ENCODE results near the gene PLTP. TPM values are rescaled to one million over a fixed set of nuclear protein-coding genes. Genes with fewer than 3 reads are reported as not detected.

PLTP gene
- total and polyA plus RNA-seq, 2 of the 13 experiments (the other 11 are each of a cell fraction or from before 2014, with no cell fraction given), result 16.9 to 28.6 TPM

- no peak overlapping the region for H3K9ac ChIP-seq (ENCODE audit: insufficient read depth, low read depth, low read length)
- no peak for FAIRE-seq
- H3K79me2 ChIP-seq (ENCODE audit: insufficient read depth, low read length), result no peaks in the 10 kb centered on the region
- no peaks in the 10 kb centered on the region for H3K9me3 ChIP-seq (ENCODE audit: low read length)
- 19% methylated on average over 11 of the region's 11 CpGs for WGBS (ENCODE audit: low lambda C conversion rate)
- no TSS peak for BruUV-seq (replicated peaks)
- POLR2A ChIA-PET, result interaction anchor here (0.6 to 5.0 kb wide), 12 partner anchors 8 to 213 kb away, joined by 3 to 78 read pairs (median 13); partner anchors contain the start of genes CTSA, DNTTIP1, NEURL2 and PCIF1
- in situ Hi-C loops (cut with HindIII; ENCODE audit: extremely low pct_ligation_motif_present, low pct_unique_long_range_greater_than_20kb) (no loop called here), intact Hi-C loops (cut with micrococcal nuclease; ENCODE audit: unreplicated experiment) (no loop called here)
- H4K20me1 ChIP-seq (ENCODE audit: insufficient read depth, low read length), result no peaks in the 10 kb centered on the region
- ATAC-seq, result no peak
- H3K27me3 ChIP-seq (ENCODE audit: control insufficient read depth in 1 of 2, insufficient read depth in 2 of 2, low read length in 2 of 2), result peaks cover 0 to under 1% of the 10 kb centered on the region in 2 experiments; a peak in 1 of 5 replicates
- no peak overlapping the region for H3K27ac ChIP-seq (ENCODE audit: extremely low read length, insufficient read depth, low read length)
- H3K4me2 ChIP-seq (ENCODE audit: low read depth, low read length), result 0 out of 2 replicates have a peak overlapping the region, but pooled peaks have one; percentile 48
- H3K4me1 ChIP-seq (ENCODE audit: insufficient read depth, low read length), result peaks cover 90% of the 10 kb centered on the region
- CTCF ChIA-PET (ENCODE audit: low intra/inter-chr PET ratio, low total read pairs), result no interaction called here
- no peak for DNase-seq (ENCODE audit: low spot score)
- no peak overlapping the region for H3K4me3 ChIP-seq (replicated peaks in 1 of 3; ENCODE audit: insufficient read depth in 1 of 3, low read depth in 2 of 3, low read length in 3 of 3)
- no peaks in the 10 kb centered on the region for H3K36me3 ChIP-seq (replicated peaks in 1 of 2; ENCODE audit: control insufficient read depth in 1 of 2, insufficient read depth in 2 of 2, low read length in 2 of 2)
- no peak overlapping the region for H2AFZ ChIP-seq (ENCODE audit: low read length)
- TF ChIP-seq CERS6 (CRISPR knock-in tag; IDR thresholded peaks at IDR 0.05) (no peak), ZNF121 (CRISPR knock-in tag; IDR thresholded peaks at IDR 0.05) (peak; percentile 100), MEIS1 (CRISPR knock-in tag; IDR thresholded peaks at IDR 0.05; ENCODE audit: borderline replicate concordance) (peak; percentile 43; the same call in 1 of the 2 replicates), CEBPG (CRISPR knock-in tag; IDR thresholded peaks at IDR 0.05) (peak; percentile 86), SAP130 (CRISPR knock-in tag; IDR thresholded peaks at IDR 0.05; ENCODE audit: low read depth) (no peak), ZNF30 (CRISPR knock-in tag; IDR thresholded peaks at IDR 0.05) (no peak), ZNF556 (CRISPR knock-in tag; IDR thresholded peaks at IDR 0.05; ENCODE audit: borderline replicate concordance) (peak; percentile 62; the same call in 1 of the 2 replicates), ZNF512 (CRISPR knock-in tag; IDR thresholded peaks at IDR 0.05) (no peak), SKIL (CRISPR knock-in tag; IDR thresholded peaks at IDR 0.05; ENCODE audit: borderline replicate concordance) (0 out of 2 replicates have a peak, but pooled peaks have one; percentile 35), ARNTL (CRISPR knock-in tag; IDR thresholded peaks at IDR 0.05) (peak; percentile 33; the same call in 1 of the 2 replicates)
- TF ChIP-seq, protein P1, sequence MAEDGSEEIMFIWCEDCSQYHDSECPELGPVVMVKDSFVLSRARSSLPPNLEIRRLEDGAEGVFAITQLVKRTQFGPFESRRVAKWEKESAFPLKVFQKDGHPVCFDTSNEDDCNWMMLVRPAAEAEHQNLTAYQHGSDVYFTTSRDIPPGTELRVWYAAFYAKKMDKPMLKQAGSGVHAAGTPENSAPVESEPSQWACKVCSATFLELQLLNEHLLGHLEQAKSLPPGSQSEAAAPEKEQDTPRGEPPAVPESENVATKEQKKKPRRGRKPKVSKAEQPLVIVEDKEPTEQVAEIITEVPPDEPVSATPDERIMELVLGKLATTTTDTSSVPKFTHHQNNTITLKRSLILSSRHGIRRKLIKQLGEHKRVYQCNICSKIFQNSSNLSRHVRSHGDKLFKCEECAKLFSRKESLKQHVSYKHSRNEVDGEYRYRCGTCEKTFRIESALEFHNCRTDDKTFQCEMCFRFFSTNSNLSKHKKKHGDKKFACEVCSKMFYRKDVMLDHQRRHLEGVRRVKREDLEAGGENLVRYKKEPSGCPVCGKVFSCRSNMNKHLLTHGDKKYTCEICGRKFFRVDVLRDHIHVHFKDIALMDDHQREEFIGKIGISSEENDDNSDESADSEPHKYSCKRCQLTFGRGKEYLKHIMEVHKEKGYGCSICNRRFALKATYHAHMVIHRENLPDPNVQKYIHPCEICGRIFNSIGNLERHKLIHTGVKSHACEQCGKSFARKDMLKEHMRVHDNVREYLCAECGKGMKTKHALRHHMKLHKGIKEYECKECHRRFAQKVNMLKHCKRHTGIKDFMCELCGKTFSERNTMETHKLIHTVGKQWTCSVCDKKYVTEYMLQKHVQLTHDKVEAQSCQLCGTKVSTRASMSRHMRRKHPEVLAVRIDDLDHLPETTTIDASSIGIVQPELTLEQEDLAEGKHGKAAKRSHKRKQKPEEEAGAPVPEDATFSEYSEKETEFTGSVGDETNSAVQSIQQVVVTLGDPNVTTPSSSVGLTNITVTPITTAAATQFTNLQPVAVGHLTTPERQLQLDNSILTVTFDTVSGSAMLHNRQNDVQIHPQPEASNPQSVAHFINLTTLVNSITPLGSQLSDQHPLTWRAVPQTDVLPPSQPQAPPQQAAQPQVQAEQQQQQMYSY (CRISPR knock-in tag; IDR thresholded peaks at IDR 0.05), result 0 out of 2 replicates have a peak, but pooled peaks have one; percentile 14
These were observed 9.6 kb upstream of the PLTP start for GRCh38 chr20:45921337-45922189.

Measured in HepG2 (cell line).